Activated T-cell treated with anti-CD3 and anti-CD28 coated beads, Interleukin-2, amount 50 U/mL, for 1 hour (primary cell): Measurements from ENCODE around the gene ZNF747.
A peak's percentile ranks its signal among the peaks of the same experiment; 100 is the strongest.
"Not testable (repeated sequence)": the region's sequence is repeated elsewhere in the genome, so short reads cannot be mapped to it uniquely, and the experiment has no call there.

Experiments used
- DNase-seq: peaks from one replicate; pipeline ENCODE4 v3.0.0-alpha.2; 2020

ZNF747 gene

DNA sequence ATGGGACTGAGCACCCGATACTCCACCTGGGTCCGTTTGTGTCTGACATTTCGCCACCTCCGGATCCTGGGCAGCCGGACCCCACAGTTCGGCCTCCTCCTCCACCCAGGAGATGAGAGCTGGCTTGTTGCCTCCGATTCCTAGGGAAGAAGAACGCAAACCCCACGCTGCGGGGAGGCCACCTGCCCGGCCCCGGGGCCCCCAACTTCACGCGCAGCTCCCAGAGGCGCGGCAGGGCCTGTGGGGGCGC lies 23.0 kb upstream of the ZNF747 start:
- no peak for DNase-seq

DNA sequence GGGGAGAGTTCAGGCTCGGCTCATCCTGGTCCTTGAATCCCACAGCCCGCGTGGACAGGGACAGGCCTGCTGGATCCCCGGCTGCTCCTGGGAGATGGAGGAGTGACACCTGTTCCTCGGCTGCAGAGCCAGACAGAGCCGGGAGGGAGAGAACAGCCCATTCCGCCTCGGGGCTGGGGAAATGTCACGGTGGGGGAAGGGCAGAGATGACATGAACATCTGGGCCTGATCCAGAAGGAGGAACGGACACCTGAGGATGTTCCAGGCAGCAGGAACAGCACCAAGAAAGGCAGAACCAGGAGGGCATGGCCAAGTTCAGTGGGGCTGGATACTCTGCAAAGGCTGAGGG lies 21.4 kb upstream of the ZNF747 start:
- no peak for DNase-seq

DNA sequence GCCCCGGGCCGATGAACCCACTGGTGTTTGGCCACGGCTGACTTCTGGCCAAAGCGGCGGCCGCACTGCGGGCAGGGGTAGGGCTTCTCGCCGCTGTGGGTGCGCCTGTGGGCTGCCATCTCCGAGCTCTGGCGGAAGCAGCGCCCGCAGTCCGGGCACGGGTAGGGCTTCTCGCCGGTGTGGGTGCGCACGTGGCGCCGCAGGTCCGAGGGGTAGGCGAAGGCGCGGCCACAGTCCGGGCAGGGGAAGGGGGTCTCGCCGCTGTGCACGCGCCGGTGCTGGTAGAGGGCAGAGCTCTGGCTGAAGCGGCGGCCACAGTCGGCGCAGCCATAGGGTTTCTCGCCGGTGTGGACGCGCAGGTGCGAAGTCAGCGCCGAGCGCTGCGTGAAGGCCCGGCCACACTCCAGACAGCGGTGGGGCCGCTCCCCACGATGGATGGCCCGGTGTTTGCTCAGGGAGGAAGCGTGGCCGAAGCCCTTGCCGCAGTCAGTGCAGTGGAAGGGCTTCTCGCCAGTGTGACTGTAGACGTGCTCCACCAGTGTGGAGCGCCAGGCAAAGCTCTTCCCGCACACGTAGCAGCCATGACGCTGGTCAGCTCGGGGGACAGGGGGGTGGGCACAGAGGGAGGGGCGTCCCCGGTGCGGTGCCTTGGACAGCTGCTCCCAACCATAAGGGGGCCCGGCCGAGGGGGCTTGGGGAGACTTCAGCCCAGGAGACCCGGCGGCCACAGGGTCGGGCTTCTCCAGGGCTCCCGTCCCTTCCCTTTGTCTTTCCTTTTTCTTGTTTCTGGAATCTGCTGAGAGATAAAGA lies 20.9 kb upstream of the ZNF747 start:
- DNase-seq, result no peak

GRCh38 chr16:30554557-30555314 lies 20.1 kb upstream of the ZNF747 start:
- DNase-seq, result no peak

DNA sequence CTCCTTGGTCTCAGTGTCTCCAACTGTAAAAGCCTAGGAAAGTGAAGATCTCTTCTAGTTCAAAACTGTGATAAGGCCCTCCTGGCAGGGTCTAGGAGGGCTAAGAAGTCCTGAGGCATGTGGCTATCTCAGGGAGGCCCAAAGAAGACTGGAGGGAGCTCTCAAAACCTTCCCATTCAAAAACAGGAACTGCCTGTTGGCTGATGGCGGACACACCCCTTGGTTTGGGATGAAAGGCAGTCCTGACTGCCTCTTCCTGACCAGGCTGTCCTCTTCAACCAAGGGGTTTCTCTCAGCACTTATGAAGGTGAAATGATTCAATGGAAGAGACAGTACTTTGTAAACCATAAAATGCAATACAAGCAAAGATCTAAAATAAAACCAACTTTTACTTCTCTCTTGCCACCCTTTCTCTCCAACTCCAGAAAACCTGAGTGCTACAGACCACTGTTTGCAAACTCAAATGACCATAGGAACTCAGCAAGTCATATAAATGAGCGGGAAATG lies 18.8 kb upstream of the ZNF747 start:
- no peak for DNase-seq

DNA sequence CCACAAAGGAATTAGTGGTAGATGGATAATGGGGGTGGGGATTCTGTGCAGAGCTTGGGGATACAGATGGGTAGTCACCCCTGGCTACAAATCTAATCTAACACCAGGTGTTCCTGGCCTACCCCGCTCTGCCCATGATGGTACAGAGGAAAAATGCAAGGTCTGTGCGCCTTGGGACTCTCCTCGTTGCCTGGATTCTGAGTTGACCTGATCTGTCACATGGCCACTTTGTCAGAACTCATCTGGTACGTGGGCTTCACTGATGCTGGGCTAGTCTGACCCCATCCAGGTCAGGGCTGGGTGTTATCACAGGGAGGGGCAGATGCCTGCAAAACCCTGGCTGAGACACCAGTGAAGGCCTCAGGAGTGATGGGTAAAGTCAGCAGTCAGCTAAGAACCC lies 18.3 kb upstream of the ZNF747 start:
- no peak for DNase-seq

DNA sequence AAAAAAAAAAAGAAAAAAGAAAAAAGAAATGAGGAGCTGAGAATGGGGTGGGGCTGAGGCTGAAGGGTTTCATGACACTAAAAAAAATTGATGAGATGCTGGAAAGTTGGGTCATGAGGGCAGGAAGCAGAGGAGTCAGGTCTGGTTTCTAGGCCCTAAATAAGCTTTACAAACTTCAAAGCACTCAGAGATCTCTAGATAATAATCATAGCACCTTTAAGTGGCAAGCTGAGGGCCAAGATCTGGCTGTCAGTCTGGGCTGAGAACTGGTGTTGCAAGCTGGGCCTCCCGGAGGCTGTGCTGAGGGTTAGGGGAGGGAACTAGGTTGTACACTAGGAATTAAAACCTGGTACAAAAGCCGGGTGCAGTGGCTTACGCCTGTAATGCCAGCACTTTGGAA lies 17.1 kb upstream of the ZNF747 start:
- DNase-seq, result peak; percentile 64

DNA sequence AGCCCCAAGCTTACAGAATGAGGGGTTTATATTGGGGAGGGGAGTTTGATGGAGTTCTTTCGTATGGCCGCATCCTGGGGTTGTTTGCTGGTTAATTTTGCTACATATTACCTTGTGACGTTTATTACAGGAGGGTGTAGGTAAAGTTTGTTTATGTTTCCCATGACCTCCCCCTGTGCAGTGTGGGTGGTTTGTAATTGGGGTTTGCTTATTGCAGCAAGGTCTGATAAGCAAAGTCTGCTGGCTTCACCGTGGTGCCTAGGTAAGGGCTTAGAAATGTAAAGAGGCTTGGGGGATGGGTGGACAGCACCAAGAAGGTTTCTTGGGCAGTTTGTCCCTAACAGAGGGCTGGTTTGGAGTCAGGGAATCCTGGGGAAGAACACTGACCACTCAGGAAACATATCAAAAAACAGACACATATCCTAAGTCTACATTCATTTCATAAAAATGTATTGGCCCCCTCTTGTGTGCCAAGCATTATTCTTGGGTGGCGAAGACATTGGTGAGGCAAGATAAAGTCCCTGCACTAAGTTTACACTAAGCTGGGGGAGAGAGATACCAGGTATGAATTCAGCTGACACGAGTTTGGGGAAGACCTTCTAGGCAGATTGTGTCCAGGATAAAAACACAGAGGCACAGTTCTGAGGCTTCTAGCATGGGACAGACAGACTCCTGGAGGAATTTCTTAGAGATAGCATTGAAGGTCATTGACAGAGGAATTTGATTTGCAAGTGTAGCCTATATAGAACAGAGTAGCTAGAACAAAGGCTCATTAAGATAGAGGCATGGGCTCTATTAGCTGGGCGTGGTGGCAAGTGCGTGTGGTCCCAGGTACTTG lies 14.0 kb upstream of the ZNF747 start:
- no peak for DNase-seq

- DNase-seq, result no peak
Measured at GRCh38 chr16:30546115-30546514, 11.5 kb upstream of the ZNF747 start.

DNA sequence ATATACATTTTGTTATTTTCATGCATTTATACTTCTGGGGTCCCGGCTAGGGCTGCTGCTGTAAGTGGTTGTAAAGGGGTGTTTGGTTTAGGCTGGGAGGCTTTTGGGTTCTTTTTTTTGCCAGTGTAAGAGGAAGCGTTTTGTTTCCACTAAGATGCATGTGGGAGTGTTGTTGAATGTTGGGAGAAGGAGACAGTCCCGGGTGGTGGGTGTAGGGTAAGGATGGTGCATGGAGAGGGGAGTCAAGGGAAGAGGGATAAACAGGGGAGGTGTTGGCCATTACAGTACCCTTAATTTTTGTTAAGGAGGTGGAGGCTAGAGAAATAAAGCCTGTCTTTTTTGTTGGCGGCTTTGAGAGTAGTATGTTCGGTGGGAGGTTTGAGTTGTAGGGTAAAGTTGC lies 8.4 kb upstream of the ZNF747 start:
- DNase-seq, result no peak

- DNase-seq, result no peak
Measured at GRCh38 chr16:30541502-30542329, 7.1 kb upstream of the ZNF747 start.

- not testable (repeated sequence) for DNase-seq
Measured at GRCh38 chr16:30540916-30541464, 6.3 kb upstream of the ZNF747 start.

- not testable (repeated sequence) for DNase-seq
Measured at GRCh38 chr16:30539986-30540526, 5.4 kb upstream of the ZNF747 start.

DNA sequence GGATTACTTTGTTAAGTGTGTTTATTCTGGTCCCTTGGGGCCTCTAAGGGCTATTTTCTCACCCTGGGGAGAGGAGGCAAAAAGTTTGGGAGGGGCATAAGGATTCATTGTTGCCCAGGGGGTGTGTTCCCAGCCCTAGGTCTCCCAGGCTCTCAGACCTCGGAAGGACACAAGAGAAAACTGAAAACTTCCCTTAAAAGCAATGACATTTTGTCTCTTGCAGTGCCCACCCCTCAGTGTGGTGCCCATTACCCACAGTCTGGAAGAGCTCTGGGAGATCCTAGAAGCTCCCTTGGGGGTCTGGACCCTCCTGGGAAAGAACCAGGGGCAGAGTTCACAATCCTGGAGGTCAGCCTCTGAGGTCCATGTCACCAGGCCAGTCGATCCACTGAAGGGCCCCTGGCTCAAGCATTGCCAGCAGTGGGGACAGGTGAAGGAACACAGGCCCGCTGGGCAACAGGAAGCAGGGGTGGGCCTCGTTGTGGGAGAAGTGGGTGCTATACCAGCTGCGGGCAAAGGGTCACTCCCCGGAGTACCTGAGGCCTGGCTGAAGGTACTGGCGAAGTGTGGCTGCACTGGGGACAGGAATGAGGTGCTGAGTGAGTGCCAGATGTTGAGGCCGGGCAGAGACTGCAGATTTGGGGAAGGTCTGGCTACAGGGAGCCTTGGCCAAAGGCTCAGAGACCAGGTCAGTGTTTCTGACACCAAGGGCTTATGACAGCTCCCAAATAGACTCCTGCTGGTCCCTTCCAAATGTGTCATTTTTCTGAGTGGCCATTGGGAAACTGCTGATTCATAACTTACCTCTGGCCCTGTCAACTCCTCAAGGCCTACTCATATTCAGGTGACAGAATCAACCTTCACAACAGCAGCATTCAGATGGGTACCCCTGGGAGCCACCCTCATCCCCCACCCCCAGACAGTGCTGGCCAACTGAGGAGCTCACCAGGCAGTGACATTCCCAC lies 4.6 kb upstream of the ZNF747 start:
- no peak for DNase-seq

GRCh38 chr16:30536391-30537024 lies 1.9 kb upstream of the ZNF747 start:
- not testable (repeated sequence) for DNase-seq

GRCh38 chr16:30535777-30536190 lies 1.1 kb upstream of the ZNF747 start:
- DNase-seq, result peak; percentile 68

DNA sequence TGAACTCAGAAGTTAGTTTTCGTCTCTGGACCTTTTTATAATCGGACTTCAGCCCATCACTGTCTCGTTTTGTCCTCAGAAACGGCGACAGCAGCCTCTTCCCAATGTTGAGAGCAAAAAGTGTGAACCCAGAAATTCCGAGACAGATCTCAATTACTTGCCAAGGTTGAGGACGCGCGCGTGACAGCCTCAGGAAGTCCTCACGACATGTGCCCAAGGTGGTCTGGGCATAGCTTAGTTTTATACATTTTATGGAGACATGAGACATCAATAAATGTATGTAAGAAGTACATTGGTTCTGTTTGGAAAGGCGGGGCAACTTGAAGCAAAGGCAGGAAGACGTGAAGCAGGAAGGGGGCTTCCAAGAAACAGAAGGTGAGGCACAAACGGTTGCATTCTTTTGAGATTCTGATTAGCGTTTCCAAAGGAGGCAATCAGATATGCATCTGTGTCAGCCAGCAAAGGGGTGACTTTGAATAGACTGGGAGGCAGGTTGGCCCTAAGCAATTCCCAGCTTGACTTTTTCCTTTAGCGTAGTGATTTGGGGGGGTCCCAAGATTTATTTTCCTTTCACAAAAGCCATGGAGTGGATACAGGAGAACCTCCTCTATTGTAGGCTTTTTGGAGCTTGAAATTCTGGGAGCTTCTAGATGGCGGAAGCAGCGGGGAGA lies 583 bp upstream of the ZNF747 start:
- no peak for DNase-seq

DNA sequence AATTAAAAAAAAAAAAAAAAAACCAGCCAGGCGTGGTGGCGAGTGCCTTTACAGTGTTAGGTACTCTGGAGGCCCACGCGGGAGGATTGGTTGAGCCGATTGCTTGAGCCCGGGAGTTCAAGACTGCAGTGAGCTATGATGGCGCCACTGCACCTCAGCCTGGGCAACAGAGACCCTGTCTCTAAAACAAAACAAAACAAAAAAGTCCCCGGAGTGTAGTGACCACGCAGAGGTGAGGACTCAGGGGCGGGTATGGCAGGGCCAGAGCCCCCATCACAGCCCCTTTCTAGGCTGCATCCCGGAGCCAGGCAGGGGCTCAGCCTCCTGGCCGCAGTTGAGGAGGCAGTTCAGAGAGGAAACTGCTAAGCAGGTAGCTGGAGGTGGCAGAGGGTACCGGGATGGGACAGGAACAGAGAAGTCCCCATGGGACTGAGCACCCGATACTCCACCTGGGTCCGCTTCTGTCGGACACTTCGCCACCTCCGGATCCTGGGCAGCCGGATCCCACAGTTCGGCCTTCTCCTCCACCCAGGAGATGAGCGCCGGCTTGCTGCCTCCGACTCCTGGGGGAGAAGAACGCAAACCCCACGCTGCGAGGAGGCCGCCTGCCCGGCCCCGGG lies 800 bp downstream of the ZNF747 start:
- DNase-seq, result no peak

- no peak for DNase-seq
Measured at GRCh38 chr16:30533146-30533522, 1.5 kb downstream of the ZNF747 start.
